Neural progenitor cell (in vitro differentiated cells): ENCODE results near the gene MYO10.

Experiments
- CTCF ChIP-seq: fragments of 200-600 bp; sonication (generic); IDR thresholded peaks from 2 replicates; pipeline ENCODE4 v1.5.1; 2017; ENCODE audit warnings: antibody characterized with exemption, mild to moderate bottlenecking
- EZH2 ChIP-seq: fragments of 200-600 bp; sonication (generic); IDR thresholded peaks from 2 replicates; pipeline ENCODE4 v1.6.1; 2017; ENCODE audit warnings: antibody characterized with exemption, mild to moderate bottlenecking, moderate library complexity
- EZH2phosphoT487 ChIP-seq: fragments of 200-600 bp; sonication (generic); IDR thresholded peaks from 2 replicates; pipeline ENCODE4 v1.6.1; 2017; ENCODE audit warnings: antibody characterized with exemption

DNA sequence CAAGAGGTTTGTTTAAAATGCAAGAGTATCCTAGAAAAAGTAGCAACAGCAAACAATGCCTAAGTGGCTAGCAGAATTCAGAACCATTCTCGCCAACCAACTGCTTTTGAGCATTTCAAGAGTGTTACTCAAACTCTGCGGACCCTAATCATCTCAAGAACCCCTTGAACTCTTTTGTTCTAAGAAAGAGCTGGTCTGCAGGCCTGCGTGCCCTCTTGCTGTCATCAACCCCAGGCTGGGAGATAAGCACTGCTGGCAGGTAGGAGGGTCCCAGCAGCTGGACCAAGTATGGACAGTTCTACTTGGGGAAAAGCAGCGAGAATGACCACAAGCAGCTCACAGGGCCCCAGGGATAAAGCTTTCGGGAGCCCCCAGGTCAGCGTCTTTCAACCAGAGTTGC is 38.3 kb downstream of the MYO10 start:
- TF ChIP-seq CTCF (no peak), EZH2 (no peak), EZH2phosphoT487 (no peak)
